HG03571 (cell line): Measurements from ENCODE around the gene PPEF1.
"Not testable (repeated sequence)": the region's sequence is repeated elsewhere in the genome, so short reads cannot be mapped to it uniquely, and the experiment has no call there.

Experiments used
- ATAC-seq: cut with Tn5 transposase; IDR thresholded peaks from one replicate; pipeline ENCODE4 v1.9.1; 2021; ENCODE audit not compliant: unreplicated experiment

The PPEF1 gene

GRCh38 chrX:18701621-18702361 lies 5.7 kb upstream of the PPEF1 start:
- no peak for ATAC-seq

GRCh38 chrX:18702362-18703195 lies 4.9 kb upstream of the PPEF1 start:
- no peak for ATAC-seq

- ATAC-seq = no peak
Measured at GRCh38 chrX:18709833-18710232, 2.4 kb downstream of the PPEF1 start.

GRCh38 chrX:18714910-18715309 lies 7.5 kb downstream of the PPEF1 start:
- no peak for ATAC-seq

- ATAC-seq = no peak
Measured at GRCh38 chrX:18719852-18720251, 12.4 kb downstream of the PPEF1 start.

GRCh38 chrX:18721683-18722499 lies 14.4 kb downstream of the PPEF1 start:
- no peak for ATAC-seq

DNA sequence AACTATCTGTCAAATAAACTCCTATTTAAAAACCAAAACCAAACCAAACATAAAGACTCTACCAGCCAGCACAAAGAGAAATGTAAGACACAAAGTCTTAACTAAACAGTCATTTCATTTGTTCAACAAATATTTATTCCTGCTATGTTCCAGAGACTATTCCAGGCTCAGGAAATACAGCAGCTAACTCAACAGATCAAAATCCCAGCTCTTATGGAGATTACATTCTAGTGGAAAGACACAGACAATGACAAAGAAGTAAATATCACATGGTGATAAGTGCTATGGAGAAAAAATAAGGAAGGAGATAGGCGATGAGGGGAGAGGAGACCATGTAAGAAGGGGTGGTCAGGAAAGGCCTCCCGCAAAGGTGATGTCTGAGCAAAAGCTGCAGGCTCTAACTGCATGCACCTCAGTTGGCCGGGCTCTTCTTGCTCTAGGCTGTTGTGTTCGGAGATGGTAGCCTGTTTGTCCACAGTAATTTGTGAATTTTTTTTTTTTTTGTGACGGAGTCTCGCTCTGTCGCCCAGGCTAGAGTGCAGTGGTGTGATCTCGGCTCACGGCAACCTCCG lies 15.1 kb downstream of the PPEF1 start:
- no peak for ATAC-seq

GRCh38 chrX:18725310-18725943 lies 18.0 kb downstream of the PPEF1 start:
- no peak for ATAC-seq

DNA sequence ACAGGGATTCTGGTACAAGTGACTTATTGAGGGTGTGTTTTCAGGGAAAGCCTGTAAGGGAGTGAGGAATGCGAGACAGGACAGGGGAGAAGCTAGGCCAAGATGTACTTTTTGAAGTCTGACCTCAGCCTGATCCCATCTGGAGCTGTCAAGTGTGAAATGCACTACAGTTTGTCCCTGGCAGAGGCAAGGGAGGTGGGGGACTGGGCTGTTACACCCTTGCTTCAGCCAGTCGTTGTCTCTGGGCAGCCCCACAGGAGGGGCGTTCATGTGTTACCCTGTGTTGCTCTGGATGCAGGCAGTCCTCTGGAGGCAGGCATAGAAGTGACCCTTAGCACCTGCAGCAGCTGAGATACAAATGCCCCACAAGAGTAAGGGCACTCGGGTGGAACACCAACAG lies 25.8 kb downstream of the PPEF1 start:
- ATAC-seq = no peak

DNA sequence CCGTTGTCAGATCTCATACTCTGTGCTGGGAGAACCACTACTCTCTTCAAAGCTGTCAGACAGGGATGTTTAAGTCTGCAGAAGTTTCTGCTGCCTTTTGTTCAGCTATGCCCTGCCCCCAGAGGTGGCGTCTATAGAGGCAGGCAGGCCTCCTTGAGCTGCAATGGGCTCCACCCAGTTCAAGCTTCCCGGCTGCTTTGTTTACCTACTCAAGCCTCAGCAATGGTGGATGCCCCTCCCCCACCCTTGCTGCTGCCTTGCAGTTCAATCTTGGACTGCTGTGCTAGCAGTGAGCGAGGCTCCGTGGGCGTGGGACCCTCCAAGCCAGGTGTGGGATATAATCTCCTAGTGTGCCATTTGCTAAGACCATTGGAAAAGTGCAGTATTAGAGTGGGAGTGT lies 32.2 kb downstream of the PPEF1 start:
- ATAC-seq = not testable (repeated sequence)

GRCh38 chrX:18748499-18748898 lies 41.1 kb downstream of the PPEF1 start:
- no peak for ATAC-seq

GRCh38 chrX:18753631-18754030 lies 46.2 kb downstream of the PPEF1 start:
- no peak for ATAC-seq

DNA sequence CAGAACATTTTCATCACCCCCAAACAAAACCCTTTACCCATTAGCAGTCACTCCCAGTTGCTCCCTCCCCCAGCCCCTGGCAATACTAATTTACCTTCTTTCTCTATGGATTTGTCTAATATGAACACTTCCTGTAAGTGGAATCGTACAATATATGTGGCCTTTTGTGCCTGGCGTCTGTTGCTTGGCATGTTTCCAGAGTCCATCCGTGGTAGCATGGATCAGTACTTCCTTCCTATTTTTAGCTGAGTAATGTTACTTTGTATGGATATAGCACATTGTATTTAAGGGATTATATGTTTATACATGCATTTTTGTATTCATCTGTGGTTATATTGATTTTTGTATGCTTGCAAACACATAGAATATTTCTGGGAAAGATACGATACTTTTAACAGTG lies 48.2 kb downstream of the PPEF1 start:
- no peak for ATAC-seq

- no peak for ATAC-seq
Measured at GRCh38 chrX:18757956-18758932, 50.8 kb downstream of the PPEF1 start.

- ATAC-seq = no peak
Measured at GRCh38 chrX:18761750-18762149, 54.3 kb downstream of the PPEF1 start.

GRCh38 chrX:18763106-18763505 lies 55.7 kb downstream of the PPEF1 start:
- ATAC-seq = not testable (repeated sequence)

DNA sequence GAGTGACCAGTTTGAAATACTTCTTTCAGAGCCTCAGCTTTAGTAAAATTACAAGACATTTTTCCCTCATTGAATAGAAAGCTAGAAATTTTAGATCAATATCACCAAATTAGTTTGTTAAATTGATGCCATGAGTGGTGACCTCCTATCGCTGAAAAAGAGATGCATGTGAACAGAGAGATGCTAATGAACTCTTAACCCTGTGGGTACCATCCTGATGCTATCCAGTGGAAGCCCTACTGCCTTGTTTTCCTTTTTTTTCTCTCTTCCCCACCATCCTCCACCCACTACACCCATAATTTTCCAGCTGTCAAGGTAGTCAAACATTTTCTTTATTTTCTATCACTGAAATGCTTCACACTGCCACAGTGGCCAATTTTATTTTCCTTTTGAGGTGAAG lies 61.9 kb downstream of the PPEF1 start:
- no peak for ATAC-seq

DNA sequence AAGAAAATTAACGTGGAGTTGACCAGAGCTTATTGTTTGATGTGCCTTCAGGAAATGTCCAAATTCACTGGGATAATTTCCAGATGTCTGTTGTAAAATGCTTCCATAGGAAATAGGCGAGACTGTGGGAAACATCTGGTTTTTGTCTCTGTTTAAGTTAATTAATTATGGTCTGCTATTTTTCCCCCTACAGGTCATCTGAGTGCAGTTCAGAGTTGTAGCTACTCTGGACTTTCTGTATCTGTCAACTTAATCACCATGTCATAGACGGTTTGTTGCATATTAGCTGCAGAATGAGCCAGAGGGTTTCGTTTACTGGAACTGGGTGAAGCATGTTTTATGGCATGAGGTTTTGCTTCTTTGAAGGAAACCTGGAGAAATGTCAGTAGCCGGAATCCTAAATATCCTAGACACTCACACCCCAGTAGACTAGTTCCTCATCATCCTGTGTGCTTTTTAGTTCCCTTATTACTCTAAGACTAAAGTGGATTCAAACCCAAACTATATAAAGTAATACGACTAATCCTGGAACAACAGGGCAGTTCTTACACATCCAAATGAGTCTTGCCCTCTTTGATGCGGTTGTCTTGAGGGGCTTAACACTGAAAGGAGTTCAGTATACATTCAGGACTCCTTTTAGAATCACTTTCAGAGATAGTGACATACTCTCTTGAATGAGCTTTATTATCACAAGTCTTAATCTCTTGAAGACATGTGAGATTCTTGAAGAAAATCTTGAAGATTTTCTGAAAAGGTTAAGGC lies 62.5 kb downstream of the PPEF1 start:
- no peak for ATAC-seq

DNA sequence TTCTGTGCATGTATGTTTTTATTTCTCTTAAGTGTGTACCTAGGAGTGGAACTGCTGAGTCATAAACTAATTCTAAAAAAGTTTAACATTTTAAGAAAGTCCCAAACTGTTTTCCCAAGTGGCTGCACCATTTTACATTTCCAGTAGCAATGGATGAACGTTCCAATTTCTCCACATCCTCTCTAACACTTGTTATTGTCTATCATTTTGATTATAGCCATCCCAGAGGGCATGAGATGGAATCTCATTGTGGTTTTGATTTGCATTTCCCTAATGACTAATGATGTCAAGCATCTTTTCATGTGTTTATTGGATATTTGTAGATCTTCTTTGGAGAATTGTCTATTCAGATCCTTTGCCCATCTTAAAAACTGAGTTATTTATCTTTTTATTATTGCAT lies 82.5 kb downstream of the PPEF1 start:
- ATAC-seq = no peak
